ENCODE data around the gene PRKAR2A.
"Not testable (repeated sequence)": the region's sequence is repeated elsewhere in the genome, so short reads cannot be mapped to it uniquely, and the experiment has no call there.

PRKAR2A gene

DNA sequence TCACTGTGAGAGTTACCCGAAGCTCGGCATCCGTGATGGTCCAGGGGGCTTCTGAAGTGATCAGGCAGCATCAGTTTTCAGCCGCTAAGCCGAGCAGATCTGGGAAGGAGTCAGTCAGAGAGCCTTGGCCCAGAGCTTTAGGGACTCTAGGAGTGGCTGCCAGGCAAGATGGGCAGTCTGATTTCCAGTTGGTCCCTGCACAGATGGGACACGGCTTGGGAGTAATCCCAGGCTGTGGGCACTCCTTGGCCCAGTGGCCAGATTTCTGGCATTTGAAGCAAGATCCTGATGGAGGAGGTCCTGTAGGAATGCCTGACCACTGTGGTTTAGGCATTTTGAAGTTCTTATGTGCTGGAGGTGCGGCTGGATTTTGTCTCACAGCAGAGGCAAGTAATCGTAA, 120.2 kb downstream of the PRKAR2A start:
- DNase-seq (ENCODE audit: low read depth in 1 of 2, low spot score in 1 of 2), result no peak
- Histone ChIP-seq H3K4me3 (replicated peaks; ENCODE audit: insufficient read depth, low read length) (no peak overlapping the region), H3K27ac (replicated peaks) (no peak overlapping the region), H3K27me3 (ENCODE audit: insufficient read depth, poor library complexity, severe bottlenecking) (no peaks in the 10 kb centered on the region)
- TF ChIP-seq, protein P1, sequence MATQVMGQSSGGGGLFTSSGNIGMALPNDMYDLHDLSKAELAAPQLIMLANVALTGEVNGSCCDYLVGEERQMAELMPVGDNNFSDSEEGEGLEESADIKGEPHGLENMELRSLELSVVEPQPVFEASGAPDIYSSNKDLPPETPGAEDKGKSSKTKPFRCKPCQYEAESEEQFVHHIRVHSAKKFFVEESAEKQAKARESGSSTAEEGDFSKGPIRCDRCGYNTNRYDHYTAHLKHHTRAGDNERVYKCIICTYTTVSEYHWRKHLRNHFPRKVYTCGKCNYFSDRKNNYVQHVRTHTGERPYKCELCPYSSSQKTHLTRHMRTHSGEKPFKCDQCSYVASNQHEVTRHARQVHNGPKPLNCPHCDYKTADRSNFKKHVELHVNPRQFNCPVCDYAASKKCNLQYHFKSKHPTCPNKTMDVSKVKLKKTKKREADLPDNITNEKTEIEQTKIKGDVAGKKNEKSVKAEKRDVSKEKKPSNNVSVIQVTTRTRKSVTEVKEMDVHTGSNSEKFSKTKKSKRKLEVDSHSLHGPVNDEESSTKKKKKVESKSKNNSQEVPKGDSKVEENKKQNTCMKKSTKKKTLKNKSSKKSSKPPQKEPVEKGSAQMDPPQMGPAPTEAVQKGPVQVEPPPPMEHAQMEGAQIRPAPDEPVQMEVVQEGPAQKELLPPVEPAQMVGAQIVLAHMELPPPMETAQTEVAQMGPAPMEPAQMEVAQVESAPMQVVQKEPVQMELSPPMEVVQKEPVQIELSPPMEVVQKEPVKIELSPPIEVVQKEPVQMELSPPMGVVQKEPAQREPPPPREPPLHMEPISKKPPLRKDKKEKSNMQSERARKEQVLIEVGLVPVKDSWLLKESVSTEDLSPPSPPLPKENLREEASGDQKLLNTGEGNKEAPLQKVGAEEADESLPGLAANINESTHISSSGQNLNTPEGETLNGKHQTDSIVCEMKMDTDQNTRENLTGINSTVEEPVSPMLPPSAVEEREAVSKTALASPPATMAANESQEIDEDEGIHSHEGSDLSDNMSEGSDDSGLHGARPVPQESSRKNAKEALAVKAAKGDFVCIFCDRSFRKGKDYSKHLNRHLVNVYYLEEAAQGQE (IDR thresholded peaks at IDR 0.05; ENCODE audit: insufficient replicate concordance, low read depth), result no peak
- TF ChIP-seq POLR2AphosphoS5 (IDR thresholded peaks at IDR 0.05; ENCODE audit: low read depth), result no peak
- no peak for TF ChIP-seq GABPA (IDR thresholded peaks at IDR 0.05; ENCODE audit: low read depth)
- no peak for TF ChIP-seq SPI1 (IDR thresholded peaks at IDR 0.05; ENCODE audit: borderline replicate concordance, low read depth)
- TF ChIP-seq, protein P2, sequence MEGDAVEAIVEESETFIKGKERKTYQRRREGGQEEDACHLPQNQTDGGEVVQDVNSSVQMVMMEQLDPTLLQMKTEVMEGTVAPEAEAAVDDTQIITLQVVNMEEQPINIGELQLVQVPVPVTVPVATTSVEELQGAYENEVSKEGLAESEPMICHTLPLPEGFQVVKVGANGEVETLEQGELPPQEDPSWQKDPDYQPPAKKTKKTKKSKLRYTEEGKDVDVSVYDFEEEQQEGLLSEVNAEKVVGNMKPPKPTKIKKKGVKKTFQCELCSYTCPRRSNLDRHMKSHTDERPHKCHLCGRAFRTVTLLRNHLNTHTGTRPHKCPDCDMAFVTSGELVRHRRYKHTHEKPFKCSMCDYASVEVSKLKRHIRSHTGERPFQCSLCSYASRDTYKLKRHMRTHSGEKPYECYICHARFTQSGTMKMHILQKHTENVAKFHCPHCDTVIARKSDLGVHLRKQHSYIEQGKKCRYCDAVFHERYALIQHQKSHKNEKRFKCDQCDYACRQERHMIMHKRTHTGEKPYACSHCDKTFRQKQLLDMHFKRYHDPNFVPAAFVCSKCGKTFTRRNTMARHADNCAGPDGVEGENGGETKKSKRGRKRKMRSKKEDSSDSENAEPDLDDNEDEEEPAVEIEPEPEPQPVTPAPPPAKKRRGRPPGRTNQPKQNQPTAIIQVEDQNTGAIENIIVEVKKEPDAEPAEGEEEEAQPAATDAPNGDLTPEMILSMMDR (IDR thresholded peaks at IDR 0.05; ENCODE audit: insufficient read depth, low read length), result no peak

DNA sequence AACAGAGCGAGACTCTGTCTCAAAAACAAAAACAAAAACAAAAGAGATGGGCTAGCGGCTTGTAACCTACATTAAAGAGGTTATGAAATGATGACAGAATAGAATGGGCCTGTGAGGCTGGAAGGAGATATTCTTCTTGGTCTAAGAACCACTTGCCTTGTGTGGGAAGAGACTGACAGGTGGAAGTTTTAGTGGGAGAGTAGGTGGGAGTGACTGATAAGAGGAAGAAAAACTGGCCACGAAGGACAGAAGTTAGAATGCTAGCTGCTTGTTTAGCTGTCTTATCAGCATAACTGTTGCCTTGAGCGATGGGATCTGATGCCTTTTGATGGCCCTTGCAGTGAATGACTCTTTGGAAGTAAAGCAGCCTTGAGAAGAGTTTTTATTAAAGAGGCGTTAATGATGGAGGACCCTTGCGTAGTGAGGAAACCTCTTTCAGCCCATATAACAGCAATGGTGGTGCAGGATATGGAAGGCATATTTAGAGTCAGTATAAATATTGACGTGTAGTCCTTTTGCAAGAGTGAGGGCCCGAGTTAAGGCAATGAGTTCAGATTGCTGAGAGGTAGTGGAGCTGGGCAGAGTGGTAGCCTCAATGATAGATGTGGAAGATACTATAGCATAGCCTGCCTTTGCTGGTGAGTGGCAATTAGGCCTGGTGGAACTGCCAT, 122.4 kb downstream of the PRKAR2A start:
- not testable (repeated sequence) for H3K27me3 ChIP-seq (ENCODE audit: insufficient read depth, poor library complexity, severe bottlenecking); H3K4me3 ChIP-seq (replicated peaks; ENCODE audit: insufficient read depth, low read length); DNase-seq (ENCODE audit: low read depth in 1 of 2, low spot score in 1 of 2)

DNA sequence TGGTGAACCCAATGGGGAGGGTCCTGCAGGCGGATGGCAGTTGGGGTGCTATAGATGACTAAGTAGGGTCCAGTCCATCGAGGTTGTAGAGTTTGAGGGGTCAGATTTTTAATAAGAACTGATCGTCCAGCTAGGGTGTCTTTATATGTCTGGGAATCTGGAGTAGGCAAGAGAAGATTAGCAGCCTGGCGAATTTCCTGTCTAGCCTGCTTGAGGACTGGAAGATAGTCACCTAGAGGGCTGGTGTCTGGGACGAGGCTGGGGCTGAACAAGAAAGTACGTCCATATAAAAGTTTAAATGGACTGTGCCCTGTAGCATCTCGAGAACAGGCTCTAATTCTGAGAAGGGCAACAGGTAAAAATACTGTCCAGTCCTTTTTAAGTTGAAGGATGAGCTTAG, 123.9 kb downstream of the PRKAR2A start:
- H3K27me3 ChIP-seq (ENCODE audit: insufficient read depth, poor library complexity, severe bottlenecking), result no peaks in the 10 kb centered on the region
- no peak overlapping the region for H3K4me3 ChIP-seq (replicated peaks; ENCODE audit: insufficient read depth, low read length)
- TF ChIP-seq SPI1 (IDR thresholded peaks at IDR 0.05; ENCODE audit: borderline replicate concordance, low read depth), result no peak
- TF ChIP-seq GABPA (IDR thresholded peaks at IDR 0.05; ENCODE audit: low read depth), result no peak
- TF ChIP-seq POLR2AphosphoS5 (IDR thresholded peaks at IDR 0.05; ENCODE audit: low read depth), result no peak
- TF ChIP-seq, protein P1 (IDR thresholded peaks at IDR 0.05; ENCODE audit: insufficient replicate concordance, low read depth), result no peak
- TF ChIP-seq, protein P2 (IDR thresholded peaks at IDR 0.05; ENCODE audit: insufficient read depth, low read length), result no peak
- no peak for DNase-seq (ENCODE audit: low read depth in 1 of 2, low spot score in 1 of 2)
- no peak overlapping the region for H3K27ac ChIP-seq (replicated peaks)

More for the DNA sequence above, 122.4 kb downstream of the PRKAR2A start:
- not testable (repeated sequence) for H3K27ac ChIP-seq (replicated peaks)

DNA sequence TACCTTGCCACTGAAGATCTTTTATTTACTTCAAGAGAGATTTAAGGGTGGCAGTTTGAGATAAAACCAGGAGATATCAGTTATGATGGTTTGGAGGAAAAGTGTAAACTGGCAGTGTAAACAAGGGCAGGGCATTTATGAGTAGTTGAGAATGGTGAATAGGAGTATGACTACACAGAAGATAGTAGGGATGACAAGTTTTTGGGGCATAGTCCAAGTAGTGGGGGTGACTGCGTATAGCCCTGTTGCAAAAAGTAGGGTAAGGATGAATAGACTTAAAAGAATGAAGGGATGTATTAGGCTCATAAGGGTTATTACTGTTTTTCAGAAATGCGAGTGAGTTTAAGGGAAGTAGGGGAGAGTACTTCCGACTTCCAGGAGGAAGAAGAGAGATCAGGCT, 124.4 kb downstream of the PRKAR2A start:
- H3K4me3 ChIP-seq (replicated peaks; ENCODE audit: insufficient read depth, low read length); H3K27me3 ChIP-seq (ENCODE audit: insufficient read depth, poor library complexity, severe bottlenecking); H3K27ac ChIP-seq (replicated peaks); DNase-seq (ENCODE audit: low read depth in 1 of 2, low spot score in 1 of 2): not testable (repeated sequence)
